ENCODE results near the gene ADCY1. TPM values are rescaled to one million over a fixed set of nuclear protein-coding genes. Genes with fewer than 3 reads are reported as not detected.

ADCY1 gene
- total and polyA plus RNA-seq, 7 experiments from 2014 or later: 0.01 to 5.1 (median 0.01) TPM; not detected in 4

DNA sequence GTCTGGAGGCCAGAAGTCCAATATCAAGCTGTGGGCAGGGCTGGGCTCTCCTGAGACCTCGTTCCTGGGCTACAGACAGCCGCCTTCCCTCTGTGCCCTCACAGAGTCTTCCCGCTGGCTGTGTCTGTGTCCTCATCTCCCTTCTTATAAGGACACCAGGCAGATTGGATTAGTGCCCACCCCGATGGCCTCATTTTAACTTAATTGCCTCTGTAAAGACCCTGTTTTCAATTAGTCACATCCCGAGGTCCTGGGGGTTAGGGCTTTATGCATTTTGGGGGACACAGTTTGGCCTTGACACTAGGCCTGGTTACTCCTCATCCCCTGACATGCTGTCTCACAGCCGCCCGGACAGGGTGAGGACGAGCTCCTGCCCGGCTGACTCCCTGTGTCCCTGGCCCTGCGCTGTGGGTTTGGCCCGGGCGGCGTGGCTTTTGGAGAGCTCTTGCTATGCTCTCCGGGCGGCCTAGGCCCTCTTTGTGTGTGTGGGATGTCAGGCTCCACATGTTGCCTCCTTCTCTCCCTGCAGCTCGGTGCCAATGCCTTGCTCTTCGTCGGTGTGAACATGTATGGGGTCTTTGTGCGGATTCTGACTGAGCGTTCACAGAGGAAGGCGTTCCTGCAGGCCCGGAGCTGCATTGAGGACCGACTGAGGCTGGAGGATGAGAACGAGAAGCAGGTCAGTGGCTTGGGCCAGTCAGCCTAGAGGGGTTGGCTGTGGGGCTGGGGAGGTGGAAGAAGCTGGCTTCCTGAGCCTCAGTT lies 18.2 kb downstream of the ADCY1 start:
- DNase-seq: no peak
- CTCF ChIA-PET: no interaction called here
- no peak overlapping the region for H3K27ac Mint-ChIP-seq

GRCh38 chr7:45593121-45593541 lies 19.0 kb downstream of the ADCY1 start:
- Mint-ChIP-seq H3K27me3 (peaks cover 0 to 19% (median 0%) of the 10 kb centered on the region in 5 donors), H3K4me1 (no peaks in the 10 kb centered on the region), H3K36me3 (no peaks in the 10 kb centered on the region), H3K9me3 (no peaks in the 10 kb centered on the region), H3K27ac (no peak overlapping the region), H3K4me3 (no peak overlapping the region)
- ChIA-PET CTCF (no interaction called here), POLR2A (no interaction called here)
- H3K4me3 ChIP-seq (ENCODE audit: low read length): no peak overlapping the region
- DNase-seq (no peak), ATAC-seq (no peak)
- H3K36me3 ChIP-seq (ENCODE audit: control insufficient read depth in 2 of 3, insufficient read depth in 3 of 3, low read length in 3 of 3): no peaks in the 10 kb centered on the region
- intact Hi-C loops (cut with micrococcal nuclease): no loop called here
- H3K27me3 ChIP-seq (ENCODE audit: control insufficient read depth in 2 of 2, insufficient read depth in 2 of 2, low read length in 2 of 2): no peaks in the 10 kb centered on the region
- H3K9me3 ChIP-seq (ENCODE audit: control insufficient read depth in 2 of 3, low read length in 3 of 3): no peaks in the 10 kb centered on the region
- H3K4me1 ChIP-seq (ENCODE audit: control insufficient read depth in 2 of 2, insufficient read depth in 2 of 2, low read length in 2 of 2): no peaks in the 10 kb centered on the region
- no peak overlapping the region for H3K27ac ChIP-seq (ENCODE audit: low read depth, low read length)

More for the DNA sequence above, 18.2 kb downstream of the ADCY1 start:
- Histone ChIP-seq H3K27ac (ENCODE audit: low read depth, low read length) (no peak overlapping the region), H3K27me3 (ENCODE audit: control insufficient read depth in 2 of 2, insufficient read depth in 2 of 2, low read length in 2 of 2) (no peaks in the 10 kb centered on the region), H3K4me3 (ENCODE audit: low read length) (no peak overlapping the region), H3K4me1 (ENCODE audit: control insufficient read depth in 2 of 2, insufficient read depth in 2 of 2, low read length in 2 of 2) (no peaks in the 10 kb centered on the region), H3K9me3 (ENCODE audit: control insufficient read depth in 2 of 3, low read length in 3 of 3) (no peaks in the 10 kb centered on the region), H3K36me3 (ENCODE audit: control insufficient read depth in 2 of 3, insufficient read depth in 3 of 3, low read length in 3 of 3) (no peaks in the 10 kb centered on the region)
- POLR2A ChIA-PET: no interaction called here
- H3K4me1 Mint-ChIP-seq: no peaks in the 10 kb centered on the region
- no peaks in the 10 kb centered on the region for H3K9me3 Mint-ChIP-seq
- no peaks in the 10 kb centered on the region for H3K36me3 Mint-ChIP-seq
- ATAC-seq: no peak
- H3K4me3 Mint-ChIP-seq: no peak overlapping the region
- peaks cover 0 to 19% (median 0%) of the 10 kb centered on the region in 5 donors for H3K27me3 Mint-ChIP-seq
- intact Hi-C loops (cut with micrococcal nuclease): no loop called here

GRCh38 chr7:45593877-45594276 lies 19.7 kb downstream of the ADCY1 start:
- H3K4me1 ChIP-seq (ENCODE audit: control insufficient read depth in 2 of 2, insufficient read depth in 2 of 2, low read length in 2 of 2): no peaks in the 10 kb centered on the region
- no peaks in the 10 kb centered on the region for H3K27me3 ChIP-seq (ENCODE audit: control insufficient read depth in 2 of 2, insufficient read depth in 2 of 2, low read length in 2 of 2)
- H3K27ac ChIP-seq (ENCODE audit: low read depth, low read length): no peak overlapping the region
- intact Hi-C loops (cut with micrococcal nuclease): no loop called here
- CTCF ChIA-PET: no interaction called here
- H3K36me3 ChIP-seq (ENCODE audit: control insufficient read depth in 2 of 3, insufficient read depth in 3 of 3, low read length in 3 of 3): no peaks in the 10 kb centered on the region
- POLR2A ChIA-PET: no interaction called here
- peaks cover 0 to 19% (median 0%) of the 10 kb centered on the region in 5 donors for H3K27me3 Mint-ChIP-seq
- H3K27ac Mint-ChIP-seq: no peak overlapping the region
- no peak overlapping the region for H3K4me3 Mint-ChIP-seq
- H3K4me3 ChIP-seq (ENCODE audit: low read length): no peak overlapping the region
- DNase-seq: no peak
- no peaks in the 10 kb centered on the region for H3K4me1 Mint-ChIP-seq
- H3K36me3 Mint-ChIP-seq: no peaks in the 10 kb centered on the region
- ATAC-seq: no peak
- H3K9me3 Mint-ChIP-seq: no peaks in the 10 kb centered on the region
- H3K9me3 ChIP-seq (ENCODE audit: control insufficient read depth in 2 of 3, low read length in 3 of 3): no peaks in the 10 kb centered on the region

- ChIA-PET CTCF (no interaction called here), POLR2A (no interaction called here)
- Histone ChIP-seq H3K4me1 (ENCODE audit: control insufficient read depth in 2 of 2, insufficient read depth in 2 of 2, low read length in 2 of 2) (no peaks in the 10 kb centered on the region), H3K9me3 (ENCODE audit: control insufficient read depth in 2 of 3, low read length in 3 of 3) (no peaks in the 10 kb centered on the region), H3K36me3 (ENCODE audit: control insufficient read depth in 2 of 3, insufficient read depth in 3 of 3, low read length in 3 of 3) (no peaks in the 10 kb centered on the region), H3K27ac (ENCODE audit: low read depth, low read length) (no peak overlapping the region), H3K27me3 (ENCODE audit: control insufficient read depth in 2 of 2, insufficient read depth in 2 of 2, low read length in 2 of 2) (no peaks in the 10 kb centered on the region), H3K4me3 (ENCODE audit: low read length) (no peak overlapping the region)
- ATAC-seq: no peak
- peaks cover 0 to 25% (median 0%) of the 10 kb centered on the region in 5 donors for H3K27me3 Mint-ChIP-seq
- DNase-seq: no peak
- no peaks in the 10 kb centered on the region for H3K36me3 Mint-ChIP-seq
- H3K27ac Mint-ChIP-seq: no peak overlapping the region
- H3K4me1 Mint-ChIP-seq: no peaks in the 10 kb centered on the region
- H3K4me3 Mint-ChIP-seq: no peak overlapping the region
- intact Hi-C loops (cut with micrococcal nuclease): no loop called here
- no peaks in the 10 kb centered on the region for H3K9me3 Mint-ChIP-seq
Observed at GRCh38 chr7:45594745-45595535, 20.8 kb downstream of the ADCY1 start.

GRCh38 chr7:45595809-45596664 lies 21.9 kb downstream of the ADCY1 start:
- H3K4me1 Mint-ChIP-seq: no peaks in the 10 kb centered on the region

GRCh38 chr7:45596665-45597095 lies 22.5 kb downstream of the ADCY1 start:
- Mint-ChIP-seq H3K27ac (no peak overlapping the region), H3K9me3 (no peaks in the 10 kb centered on the region), H3K4me3 (no peak overlapping the region), H3K36me3 (no peaks in the 10 kb centered on the region), H3K4me1 (no peaks in the 10 kb centered on the region), H3K27me3 (peaks cover 0 to 33% (median 2%) of the 10 kb centered on the region in 5 donors)
- CTCF ChIA-PET: no interaction called here
- no peak for DNase-seq
- intact Hi-C loops (cut with micrococcal nuclease): no loop called here
- ATAC-seq: no peak
- no peaks in the 10 kb centered on the region for H3K4me1 ChIP-seq (ENCODE audit: control insufficient read depth in 2 of 2, insufficient read depth in 2 of 2, low read length in 2 of 2)
- H3K36me3 ChIP-seq (ENCODE audit: control insufficient read depth in 2 of 3, insufficient read depth in 3 of 3, low read length in 3 of 3): no peaks in the 10 kb centered on the region
- POLR2A ChIA-PET: no interaction called here
- no peak overlapping the region for H3K4me3 ChIP-seq (ENCODE audit: low read length)
- no peak overlapping the region for H3K27ac ChIP-seq (ENCODE audit: low read depth, low read length)
- no peaks in the 10 kb centered on the region for H3K9me3 ChIP-seq (ENCODE audit: control insufficient read depth in 2 of 3, low read length in 3 of 3)
- no peaks in the 10 kb centered on the region for H3K27me3 ChIP-seq (ENCODE audit: control insufficient read depth in 2 of 2, insufficient read depth in 2 of 2, low read length in 2 of 2)

More at GRCh38 chr7:45595809-45596664, 21.9 kb downstream of the ADCY1 start:
- ATAC-seq (no peak), DNase-seq (no peak)
- no peaks in the 10 kb centered on the region for H3K9me3 ChIP-seq (ENCODE audit: control insufficient read depth in 2 of 3, low read length in 3 of 3)
- Mint-ChIP-seq H3K27me3 (peaks cover 0 to 27% (median 0%) of the 10 kb centered on the region in 5 donors), H3K9me3 (no peaks in the 10 kb centered on the region), H3K27ac (no peak overlapping the region), H3K4me3 (no peak overlapping the region), H3K36me3 (no peaks in the 10 kb centered on the region)
- no peak overlapping the region for H3K4me3 ChIP-seq (ENCODE audit: low read length)
- no peak overlapping the region for H3K27ac ChIP-seq (ENCODE audit: low read depth, low read length)
- H3K27me3 ChIP-seq (ENCODE audit: control insufficient read depth in 2 of 2, insufficient read depth in 2 of 2, low read length in 2 of 2): no peaks in the 10 kb centered on the region
- no peaks in the 10 kb centered on the region for H3K4me1 ChIP-seq (ENCODE audit: control insufficient read depth in 2 of 2, insufficient read depth in 2 of 2, low read length in 2 of 2)
- POLR2A ChIA-PET: no interaction called here
- intact Hi-C loops (cut with micrococcal nuclease): no loop called here
- no peaks in the 10 kb centered on the region for H3K36me3 ChIP-seq (ENCODE audit: control insufficient read depth in 2 of 3, insufficient read depth in 3 of 3, low read length in 3 of 3)
- CTCF ChIA-PET: no interaction called here
